Activated gamma-delta T cell treated with anti-CD3 and anti-CD28 coated beads, Interleukin-2, amount 50 U/mL, for 16 hours (primary cell): ENCODE results near the gene RANBP3L.
"Not testable (repeated sequence)": the region's sequence is repeated elsewhere in the genome, so short reads cannot be mapped to it uniquely, and the experiment has no call there.

ENCODE experiments used
- DNase-seq: peaks from one replicate; pipeline ENCODE4 v3.0.0-alpha.2; 2020; ENCODE audit warnings: low read depth

Gene RANBP3L

GRCh38 chr5:36285837-36286615 is 15.7 kb downstream of the RANBP3L start:
- no peak for DNase-seq

- not testable (repeated sequence) for DNase-seq
Measured at GRCh38 chr5:36283775-36284174, 17.9 kb downstream of the RANBP3L start.

GRCh38 chr5:36281626-36282025 is 20.1 kb downstream of the RANBP3L start:
- no peak for DNase-seq

GRCh38 chr5:36279054-36279698 is 22.5 kb downstream of the RANBP3L start:
- DNase-seq, result no peak

- DNase-seq, result no peak
Measured at GRCh38 chr5:36277521-36278176, 24.1 kb downstream of the RANBP3L start.

- DNase-seq, result no peak
Measured at GRCh38 chr5:36276864-36277263, 24.8 kb downstream of the RANBP3L start.

- no peak for DNase-seq
Measured at GRCh38 chr5:36273809-36274526, 27.7 kb downstream of the RANBP3L start.

- DNase-seq, result no peak
Measured at GRCh38 chr5:36272136-36272690, 29.5 kb downstream of the RANBP3L start.

- no peak for DNase-seq
Measured at GRCh38 chr5:36270876-36271575, 30.7 kb downstream of the RANBP3L start.

- DNase-seq, result no peak
Measured at GRCh38 chr5:36270175-36270574, 31.5 kb downstream of the RANBP3L start.

GRCh38 chr5:36269478-36269877 is 32.2 kb downstream of the RANBP3L start:
- no peak for DNase-seq

- DNase-seq, result no peak
Measured at GRCh38 chr5:36267905-36268304, 33.8 kb downstream of the RANBP3L start.

- DNase-seq, result no peak
Measured at GRCh38 chr5:36264202-36264760, 37.4 kb downstream of the RANBP3L start.

GRCh38 chr5:36261186-36261585 is 40.5 kb downstream of the RANBP3L start:
- DNase-seq, result no peak

GRCh38 chr5:36253575-36253974 is 48.1 kb downstream of the RANBP3L start:
- no peak for DNase-seq

- DNase-seq, result no peak
Measured at GRCh38 chr5:36252722-36253365, 48.9 kb downstream of the RANBP3L start.

GRCh38 chr5:36251218-36251617 is 50.5 kb downstream of the RANBP3L start:
- no peak for DNase-seq

- no peak for DNase-seq
Measured at GRCh38 chr5:36250427-36250826, 51.3 kb downstream of the RANBP3L start.

- DNase-seq, result no peak
Measured at GRCh38 chr5:36246036-36246800, 55.5 kb downstream of the RANBP3L start.

GRCh38 chr5:36244076-36244475 is 57.6 kb downstream of the RANBP3L start:
- DNase-seq, result no peak
